H9 (cell line): ENCODE data around the gene ZNF133. TPM values are rescaled to one million over a fixed set of nuclear protein-coding genes. Genes with fewer than 3 reads are reported as not detected.
"Not testable (repeated sequence)": the region's sequence is repeated elsewhere in the genome, so short reads cannot be mapped to it uniquely, and the experiment has no call there.

Experiments
- DNase-seq: peaks from one replicate; pipeline ENCODE4 v3.0.0-alpha.2; 2017
- H2AFZ ChIP-seq: one replicate; pipeline ENCODE4 v1.6.1; 2013; ENCODE audit warnings: mild to moderate bottlenecking, low read length, control low read depth, moderate library complexity
- H2AK5ac ChIP-seq: 2 replicates; pipeline ENCODE4 v1.6.1; 2013; ENCODE audit warnings: low read length, control low read depth, mixed read lengths; ENCODE audit not compliant: insufficient read length
- H2BK120ac ChIP-seq: one replicate; pipeline ENCODE4 v1.6.1; 2013; ENCODE audit warnings: low read depth, mild to moderate bottlenecking, low read length, control low read depth, inconsistent platforms; ENCODE audit not compliant: poor library complexity, severe bottlenecking
- H2BK12ac ChIP-seq: 2 replicates; pipeline ENCODE4 v1.6.1; 2013; ENCODE audit warnings: low read length, control low read depth, mixed read lengths, low read depth; ENCODE audit not compliant: insufficient read length
- H2BK15ac ChIP-seq: 2 replicates; pipeline ENCODE4 v1.6.1; 2013; ENCODE audit warnings: low read depth, low read length, control low read depth
- H2BK20ac ChIP-seq: one replicate; pipeline ENCODE4 v1.6.1; 2013; ENCODE audit warnings: low read depth, mild to moderate bottlenecking, low read length, control low read depth, inconsistent platforms; ENCODE audit not compliant: poor library complexity, severe bottlenecking
- H2BK5ac ChIP-seq: 2 replicates; pipeline ENCODE4 v1.6.1; 2013; ENCODE audit warnings: low read length, control low read depth, mixed read lengths; ENCODE audit not compliant: insufficient read length
- H3K14ac ChIP-seq: 2 replicates; pipeline ENCODE4 v1.6.1; 2013; ENCODE audit warnings: low read length, control low read depth; ENCODE audit not compliant: insufficient read depth
- H3K18ac ChIP-seq: 2 replicates; pipeline ENCODE4 v1.6.1; 2013; ENCODE audit warnings: low read depth, mild to moderate bottlenecking, mixed read lengths, low read length, control low read depth; ENCODE audit not compliant: insufficient read length
- H3K23ac ChIP-seq: 2 replicates; pipeline ENCODE4 v1.6.1; 2013; ENCODE audit warnings: low read length, control low read depth, mixed read lengths, low read depth; ENCODE audit not compliant: insufficient read length
- H3K23me2 ChIP-seq: 2 replicates; pipeline ENCODE4 v1.6.1; 2013; ENCODE audit warnings: low read depth, mild to moderate bottlenecking, mixed read lengths, low read length, control low read depth; ENCODE audit not compliant: insufficient read length, poor library complexity, severe bottlenecking
- H3K27ac ChIP-seq: 2 replicates; pipeline ENCODE4 v1.5.1; 2013; ENCODE audit warnings: low read length, control low read depth, mixed read lengths, low read depth; ENCODE audit not compliant: insufficient read length
- H3K27me3 ChIP-seq: 2 replicates; pipeline ENCODE4 v1.6.1; 2013; ENCODE audit warnings: low read length, control low read depth, inconsistent platforms; ENCODE audit not compliant: insufficient read depth
- H3K4ac ChIP-seq: 2 replicates; pipeline ENCODE4 v1.6.1; 2013; ENCODE audit warnings: low read depth, mild to moderate bottlenecking, control low read depth, inconsistent platforms, low read length, moderate library complexity
- H3K4me1 ChIP-seq: 2 replicates; pipeline ENCODE4 v1.6.1; 2013; ENCODE audit warnings: low read length, control low read depth, inconsistent platforms; ENCODE audit not compliant: insufficient read depth
- H3K4me2 ChIP-seq: 2 replicates; pipeline ENCODE4 v1.6.1; 2013; ENCODE audit warnings: low read length, control low read depth, mixed read lengths; ENCODE audit not compliant: insufficient read length, insufficient read depth
- H3K56ac ChIP-seq: 2 replicates; pipeline ENCODE4 v1.6.1; 2013; ENCODE audit warnings: low read depth, mild to moderate bottlenecking, mixed read lengths, low read length, control low read depth; ENCODE audit not compliant: insufficient read length
- H3K79me1 ChIP-seq: 2 replicates; pipeline ENCODE4 v1.6.1; 2013; ENCODE audit warnings: low read depth, mild to moderate bottlenecking, moderate library complexity, low read length, control low read depth, inconsistent platforms; ENCODE audit not compliant: insufficient read depth, poor library complexity, severe bottlenecking
- H3K79me2 ChIP-seq: 2 replicates; pipeline ENCODE4 v1.6.1; 2013; ENCODE audit warnings: low read length, control low read depth, inconsistent platforms; ENCODE audit not compliant: insufficient read depth
- H3K9ac ChIP-seq: 2 replicates; pipeline ENCODE4 v1.6.1; 2013; ENCODE audit warnings: low read length, control low read depth, mixed read lengths; ENCODE audit not compliant: insufficient read length; ENCODE audit errors: extremely low read depth
- H3K9me3 ChIP-seq: one replicate; pipeline ENCODE4 v1.6.1; 2013; ENCODE audit warnings: low read depth, low read length, inconsistent platforms; ENCODE audit not compliant: control insufficient read depth
- H3T11ph ChIP-seq: one replicate; pipeline ENCODE4 v1.6.1; 2013; ENCODE audit warnings: mild to moderate bottlenecking, low read length, control low read depth, inconsistent platforms
- H4K20me1 ChIP-seq: one replicate; pipeline ENCODE4 v1.6.1; 2013; ENCODE audit not compliant: control insufficient read depth, insufficient read length, insufficient read depth
- H4K5ac ChIP-seq: 2 replicates; pipeline ENCODE4 v1.6.1; 2013; ENCODE audit warnings: low read depth, mild to moderate bottlenecking, mixed read lengths, low read length, control low read depth; ENCODE audit not compliant: insufficient read length
- H4K8ac ChIP-seq: replicated peaks from 2 replicates; pipeline ENCODE4 v1.6.1; 2013; ENCODE audit warnings: low read length, control low read depth, mixed read lengths, low read depth; ENCODE audit not compliant: insufficient read length
- H4K91ac ChIP-seq: 2 replicates; pipeline ENCODE4 v1.6.1; 2013; ENCODE audit warnings: low read depth, mild to moderate bottlenecking, moderate library complexity, mixed read lengths, low read length, control low read depth; ENCODE audit not compliant: insufficient read length
- H3K27ac Mint-ChIP-seq, 3 experiments: 2 replicates in 2 of 3; 3 replicates in 1 of 3; pipeline ENCODE4 v1.8.0; 2020 to 2021; ENCODE audit warnings: mixed read lengths in 3 of 3, mild to moderate bottlenecking in 1 of 3, moderate library complexity in 1 of 3
- H3K27me3 Mint-ChIP-seq: 2 replicates; pipeline ENCODE4 v1.8.0; 2021; ENCODE audit warnings: low read depth, mild to moderate bottlenecking, moderate library complexity, mixed read lengths
- H3K36me3 Mint-ChIP-seq, 3 experiments: 2 replicates in 2 of 3; 3 replicates in 1 of 3; pipeline ENCODE4 v1.8.0; 2020 to 2021; ENCODE audit warnings: low read depth in 3 of 3, mixed read lengths in 3 of 3; ENCODE audit not compliant: insufficient read depth in 1 of 3
- H3K4me1 Mint-ChIP-seq, 2 experiments: 2 replicates each; pipeline ENCODE4 v1.8.0; 2020; ENCODE audit warnings: mixed read lengths in 2 of 2
- H3K4me3 Mint-ChIP-seq, 2 experiments: 2 replicates in 1 of 2; 3 replicates in 1 of 2; pipeline ENCODE4 v1.8.0; 2020 to 2021; ENCODE audit warnings: mild to moderate bottlenecking in 2 of 2, mixed read lengths in 2 of 2, moderate library complexity in 1 of 2
- H3K9me3 Mint-ChIP-seq, 2 experiments: 2 replicates in 1 of 2; 3 replicates in 1 of 2; pipeline ENCODE4 v1.8.0; 2020; ENCODE audit warnings: mild to moderate bottlenecking in 2 of 2, mixed read lengths in 2 of 2, moderate library complexity in 1 of 2
- CTCF ChIP-seq: fragments of 200-600 bp; sonication (generic); conservative IDR thresholded peaks from 3 replicates; pipeline ENCODE4 v1.8.0; 2021; ENCODE audit warnings: antibody characterized with exemption, mild to moderate bottlenecking
- WGBS: extraction: QIAGEN DNeasy Blood & Tissue Kit; methylation state at CpG from one replicate; pipeline ENCODE4 v1.1.7; 2013; ENCODE audit warnings: missing lambda C conversion rate, low lambda C conversion rate, mixed read lengths; ENCODE audit not compliant: insufficient read length; ENCODE audit errors: extremely low coverage; 5-methylcytosine and 5-hydroxymethylcytosine counted together
- total RNA-seq: library from RNA; stranded (reverse); gene quantifications from 2 replicates; pipeline ENCODE4 v1.2.1, GENCODE V29; 2021

Gene ZNF133
- total RNA-seq, 1 experiment from 2014 or later, result 11.0 TPM

- Histone ChIP-seq H3K9me3 (no peaks in the 10 kb centered on the region), H3K23me2 (no peaks in the 10 kb centered on the region), H2BK20ac (no peak overlapping the region), H2BK12ac (no peak overlapping the region), H3K56ac (no peak overlapping the region), H2BK5ac (no peak overlapping the region), H4K91ac (no peak overlapping the region), H3K79me2 (no peaks in the 10 kb centered on the region), H4K20me1 (no peaks in the 10 kb centered on the region), H3K4ac (no peak overlapping the region), H4K5ac (no peak overlapping the region), H2BK120ac (no peak overlapping the region), H3K4me2 (no peak overlapping the region), H3K9ac (no peak overlapping the region), H3K14ac (no peak overlapping the region), H2AFZ (no peak overlapping the region), H2BK15ac (no peak overlapping the region), H2AK5ac (no peak overlapping the region), H4K8ac (no peak overlapping the region), H3K23ac (no peak overlapping the region), H3K79me1 (no peaks in the 10 kb centered on the region), H3K4me1 (no peaks in the 10 kb centered on the region), H3K18ac (no peak overlapping the region), H3T11ph (no peak overlapping the region), H3K27ac (no peak overlapping the region), H3K27me3 (no peaks in the 10 kb centered on the region)
- H3K4me1 Mint-ChIP-seq, result peaks cover 6% of the 10 kb centered on the region in 2 experiments; a peak in 3 of 4 replicates
- H3K4me3 Mint-ChIP-seq, result no peak overlapping the region
- no CpG with 5 or more reads among the region's 1 CpG for WGBS
- TF ChIP-seq CTCF, result no peak
- no peaks in the 10 kb centered on the region for H3K36me3 Mint-ChIP-seq
- no peaks in the 10 kb centered on the region; a peak in 1 of 5 replicates for H3K9me3 Mint-ChIP-seq
- no peak overlapping the region for H3K27ac Mint-ChIP-seq
- no peak for DNase-seq
- peaks cover 8% of the 10 kb centered on the region for H3K27me3 Mint-ChIP-seq
Measured at GRCh38 chr20:18243802-18244201, 44.5 kb upstream of the ZNF133 start.

GRCh38 chr20:18248545-18248944 is 39.8 kb upstream of the ZNF133 start:
- H3K23ac ChIP-seq, H2AK5ac ChIP-seq, H2BK5ac ChIP-seq, H3K27ac Mint-ChIP-seq, H3K4me2 ChIP-seq, H3K9me3 Mint-ChIP-seq, H3K27me3 ChIP-seq, H3K4me3 Mint-ChIP-seq, H3T11ph ChIP-seq, H3K9ac ChIP-seq, H3K27me3 Mint-ChIP-seq, H3K14ac ChIP-seq, H4K91ac ChIP-seq, H3K56ac ChIP-seq, H3K4me1 ChIP-seq, DNase-seq, H3K4me1 Mint-ChIP-seq, H4K20me1 ChIP-seq, H2BK120ac ChIP-seq, H4K8ac ChIP-seq, H3K27ac ChIP-seq, H3K9me3 ChIP-seq, H3K79me1 ChIP-seq, H2BK15ac ChIP-seq, H2BK20ac ChIP-seq, H3K18ac ChIP-seq, H3K23me2 ChIP-seq, H3K79me2 ChIP-seq, H4K5ac ChIP-seq, H2AFZ ChIP-seq, H3K36me3 Mint-ChIP-seq, H3K4ac ChIP-seq, H2BK12ac ChIP-seq: not testable (repeated sequence)
- WGBS, result no CpG with 5 or more reads among the region's 4 CpGs
